ENCODE results near the gene FLT3.
"Not testable (repeated sequence)": the region's sequence is repeated elsewhere in the genome, so short reads cannot be mapped to it uniquely, and the experiment has no call there.

FLT3 gene

GRCh38 chr13:28044608-28045007 is 55.8 kb downstream of the FLT3 start:
- Histone ChIP-seq H3K27me3 (ENCODE audit: control insufficient read depth, insufficient read depth, low read length) (no peaks in the 10 kb centered on the region), H3K4me1 (ENCODE audit: control insufficient read depth, insufficient read depth, low read length) (peaks cover 17% of the 10 kb centered on the region), H3K9me3 (ENCODE audit: control insufficient read depth, insufficient read depth, low read depth, low read length) (no peaks in the 10 kb centered on the region), H3K27ac (ENCODE audit: low read depth, low read length) (no peak overlapping the region), H3K9ac (ENCODE audit: low read length) (no peak overlapping the region), H3K4me3 (ENCODE audit: low read depth, low read length) (no peak overlapping the region), H3K36me3 (ENCODE audit: control insufficient read depth, insufficient read depth, low read length) (no peaks in the 10 kb centered on the region)

GRCh38 chr13:28043224-28043623 is 57.2 kb downstream of the FLT3 start:
- H3K4me1 ChIP-seq (ENCODE audit: control insufficient read depth, insufficient read depth, low read length): peaks cover 5% of the 10 kb centered on the region
- no peaks in the 10 kb centered on the region for H3K27me3 ChIP-seq (ENCODE audit: control insufficient read depth, insufficient read depth, low read length)
- no peaks in the 10 kb centered on the region; the same call in 1 of the 2 replicates for H3K9me3 ChIP-seq (ENCODE audit: control insufficient read depth, insufficient read depth, low read depth, low read length)
- no peak overlapping the region for H3K27ac ChIP-seq (ENCODE audit: low read depth, low read length)
- H3K9ac ChIP-seq (ENCODE audit: low read length): no peak overlapping the region
- H3K4me3 ChIP-seq (ENCODE audit: low read depth, low read length): no peak overlapping the region
- H3K36me3 ChIP-seq (ENCODE audit: control insufficient read depth, insufficient read depth, low read length): no peaks in the 10 kb centered on the region

GRCh38 chr13:28041501-28041900 is 58.9 kb downstream of the FLT3 start:
- H3K4me1 ChIP-seq (ENCODE audit: control insufficient read depth, insufficient read depth, low read length): peaks cover 5% of the 10 kb centered on the region
- no peak overlapping the region for H3K27ac ChIP-seq (ENCODE audit: low read depth, low read length)
- H3K36me3 ChIP-seq (ENCODE audit: control insufficient read depth, insufficient read depth, low read length): no peaks in the 10 kb centered on the region
- H3K4me3 ChIP-seq (ENCODE audit: low read depth, low read length): no peak overlapping the region
- H3K9ac ChIP-seq (ENCODE audit: low read length): no peak overlapping the region
- H3K27me3 ChIP-seq (ENCODE audit: control insufficient read depth, insufficient read depth, low read length): no peaks in the 10 kb centered on the region
- H3K9me3 ChIP-seq (ENCODE audit: control insufficient read depth, insufficient read depth, low read depth, low read length): peaks cover 10% of the 10 kb centered on the region

GRCh38 chr13:28041031-28041461 is 59.3 kb downstream of the FLT3 start:
- Histone ChIP-seq H3K4me1 (ENCODE audit: control insufficient read depth, insufficient read depth, low read length) (peaks cover 5% of the 10 kb centered on the region), H3K9ac (ENCODE audit: low read length) (no peak overlapping the region), H3K36me3 (ENCODE audit: control insufficient read depth, insufficient read depth, low read length) (no peaks in the 10 kb centered on the region), H3K27ac (ENCODE audit: low read depth, low read length) (no peak overlapping the region), H3K4me3 (ENCODE audit: low read depth, low read length) (no peak overlapping the region), H3K27me3 (ENCODE audit: control insufficient read depth, insufficient read depth, low read length) (no peaks in the 10 kb centered on the region), H3K9me3 (ENCODE audit: control insufficient read depth, insufficient read depth, low read depth, low read length) (peaks cover 10% of the 10 kb centered on the region)

- no peaks in the 10 kb centered on the region for H3K27me3 ChIP-seq (ENCODE audit: control insufficient read depth, insufficient read depth, low read length)
- H3K4me3 ChIP-seq (ENCODE audit: low read depth, low read length): no peak overlapping the region
- H3K36me3 ChIP-seq (ENCODE audit: control insufficient read depth, insufficient read depth, low read length): no peaks in the 10 kb centered on the region
- peaks cover 10% of the 10 kb centered on the region for H3K9me3 ChIP-seq (ENCODE audit: control insufficient read depth, insufficient read depth, low read depth, low read length)
- no peak overlapping the region for H3K9ac ChIP-seq (ENCODE audit: low read length)
- peaks cover 8% of the 10 kb centered on the region for H3K4me1 ChIP-seq (ENCODE audit: control insufficient read depth, insufficient read depth, low read length)
- no peak overlapping the region for H3K27ac ChIP-seq (ENCODE audit: low read depth, low read length)
These were observed 63.0 kb downstream of the FLT3 start for GRCh38 chr13:28037399-28037798.

- Histone ChIP-seq H3K9ac (ENCODE audit: low read length) (no peak overlapping the region), H3K27ac (ENCODE audit: low read depth, low read length) (no peak overlapping the region), H3K27me3 (ENCODE audit: control insufficient read depth, insufficient read depth, low read length) (no peaks in the 10 kb centered on the region), H3K36me3 (ENCODE audit: control insufficient read depth, insufficient read depth, low read length) (no peaks in the 10 kb centered on the region), H3K4me3 (ENCODE audit: low read depth, low read length) (no peak overlapping the region), H3K4me1 (ENCODE audit: control insufficient read depth, insufficient read depth, low read length) (peaks cover 2% of the 10 kb centered on the region; the same call in 1 of the 2 replicates), H3K9me3 (ENCODE audit: control insufficient read depth, insufficient read depth, low read depth, low read length) (peaks cover 10% of the 10 kb centered on the region)
These were observed 65.1 kb downstream of the FLT3 start for GRCh38 chr13:28035146-28035782.

GRCh38 chr13:28033894-28034655 is 66.3 kb downstream of the FLT3 start:
- no peak overlapping the region for H3K27ac ChIP-seq (ENCODE audit: low read depth, low read length)
- H3K9ac ChIP-seq (ENCODE audit: low read length): no peak overlapping the region
- H3K27me3 ChIP-seq (ENCODE audit: control insufficient read depth, insufficient read depth, low read length): no peaks in the 10 kb centered on the region
- H3K4me3 ChIP-seq (ENCODE audit: low read depth, low read length): no peak overlapping the region
- no peaks in the 10 kb centered on the region for H3K36me3 ChIP-seq (ENCODE audit: control insufficient read depth, insufficient read depth, low read length)
- H3K4me1 ChIP-seq (ENCODE audit: control insufficient read depth, insufficient read depth, low read length): peaks cover 2% of the 10 kb centered on the region; the same call in 1 of the 2 replicates
- H3K9me3 ChIP-seq (ENCODE audit: control insufficient read depth, insufficient read depth, low read depth, low read length): peaks cover 10% of the 10 kb centered on the region

GRCh38 chr13:28032438-28032837 is 67.9 kb downstream of the FLT3 start:
- not testable (repeated sequence) for H3K4me1 ChIP-seq (ENCODE audit: control insufficient read depth, insufficient read depth, low read length); H3K27ac ChIP-seq (ENCODE audit: low read depth, low read length); H3K9ac ChIP-seq (ENCODE audit: low read length); H3K9me3 ChIP-seq (ENCODE audit: control insufficient read depth, insufficient read depth, low read depth, low read length); H3K36me3 ChIP-seq (ENCODE audit: control insufficient read depth, insufficient read depth, low read length); H3K4me3 ChIP-seq (ENCODE audit: low read depth, low read length); H3K27me3 ChIP-seq (ENCODE audit: control insufficient read depth, insufficient read depth, low read length)

GRCh38 chr13:28031896-28032288 is 68.5 kb downstream of the FLT3 start:
- Histone ChIP-seq H3K27me3 (ENCODE audit: control insufficient read depth, insufficient read depth, low read length) (no peaks in the 10 kb centered on the region), H3K36me3 (ENCODE audit: control insufficient read depth, insufficient read depth, low read length) (no peaks in the 10 kb centered on the region), H3K27ac (ENCODE audit: low read depth, low read length) (no peak overlapping the region), H3K4me1 (ENCODE audit: control insufficient read depth, insufficient read depth, low read length) (peaks cover 2% of the 10 kb centered on the region; the same call in 1 of the 2 replicates), H3K9me3 (ENCODE audit: control insufficient read depth, insufficient read depth, low read depth, low read length) (no peaks in the 10 kb centered on the region), H3K4me3 (ENCODE audit: low read depth, low read length) (no peak overlapping the region), H3K9ac (ENCODE audit: low read length) (no peak overlapping the region)

- no peaks in the 10 kb centered on the region for H3K36me3 ChIP-seq (ENCODE audit: control insufficient read depth, insufficient read depth, low read length)
These were observed 69.0 kb downstream of the FLT3 start for GRCh38 chr13:28031220-28031895.

More at GRCh38 chr13:28031220-28031895, 69.0 kb downstream of the FLT3 start:
- Histone ChIP-seq H3K9ac (ENCODE audit: low read length) (no peak overlapping the region), H3K9me3 (ENCODE audit: control insufficient read depth, insufficient read depth, low read depth, low read length) (no peaks in the 10 kb centered on the region), H3K4me3 (ENCODE audit: low read depth, low read length) (no peak overlapping the region), H3K27me3 (ENCODE audit: control insufficient read depth, insufficient read depth, low read length) (no peaks in the 10 kb centered on the region), H3K27ac (ENCODE audit: low read depth, low read length) (no peak overlapping the region), H3K4me1 (ENCODE audit: control insufficient read depth, insufficient read depth, low read length) (peaks cover 2% of the 10 kb centered on the region)

Data from HUES6 (cell line).